HCT116 (cell line): ENCODE data around the gene PANX2. TPM values are rescaled to one million over a fixed set of nuclear protein-coding genes. Genes with fewer than 3 reads are reported as not detected.

Source experiments
- ATAC-seq: fragments of 200-7000 bp; cut with Tn5 transposase; 2 replicates; pipeline ENCODE4 v1.9.1; 2020; ENCODE audit warnings: mild to moderate bottlenecking, moderate library complexity
- BruUV-seq: library from RNA; stranded (reverse); fragments of 400-500 nt; replicated peaks from 2 replicates; lab custom pipeline; 2021; lab: Mats Ljungman, UMichigan
- CTCF ChIA-PET: fragments of 300-600 bp; sonication (Branson Sonifier 250); formaldehyde crosslinking; loops from one replicate; lab custom pipeline; 2021; ENCODE audit warnings: antibody characterized with exemption; lab: Charles Lee
- POLR2A ChIA-PET: fragments of 300-600, 350-600 bp; sonication (Branson Sonifier 250); formaldehyde crosslinking; loops from one replicate; lab custom pipeline; 2021; ENCODE audit warnings: antibody characterized with exemption; lab: Charles Lee
- RAD21 ChIA-PET, 2 experiments: fragments of 300-600 bp; sonication (Branson Sonifier 250); formaldehyde crosslinking; loops; one replicate each; lab custom pipeline; 2023; ENCODE audit warnings: low total read pairs in 2 of 2; ENCODE audit not compliant: uncharacterized antibody in 2 of 2, unreplicated experiment in 2 of 2, low non-redundant PET in 1 of 2; lab: Charles Lee
- DNase-seq: peaks from one replicate; pipeline ENCODE4 v3.0.0-alpha.2; 2010; ENCODE audit warnings: low read depth, low spot score
- H2AFZ ChIP-seq: fragments of 200-600 bp; shearing (Covaris generic), sonication (generic); 2 replicates; pipeline ENCODE4 v1.6.1; 2017; ENCODE audit warnings: low read depth, mixed run types, mixed read lengths, antibody characterized with exemption, low read length; ENCODE audit not compliant: poor library complexity, severe bottlenecking
- H3K27ac ChIP-seq: 2 replicates; pipeline ENCODE4 v1.5.1; 2012; ENCODE audit warnings: low read depth, low read length
- H3K27me3 ChIP-seq: fragments of 200-600 bp; sonication (generic); 2 replicates; pipeline ENCODE4 v1.6.1; 2016; ENCODE audit warnings: mixed run types, low read length, mixed read lengths; ENCODE audit not compliant: insufficient read depth
- H3K36me3 ChIP-seq, 2 experiments: fragments of 200-500 bp in 1 of 2; fragments of 200-600 bp in 1 of 2; sonication (Bioruptor generic) in 1 of 2; sonication (generic) in 1 of 2; 2 replicates each; pipeline versions ENCODE4 v1.5.1 to v1.6.1; 2014 to 2016; ENCODE audit warnings: low read length in 2 of 2, inconsistent platforms in 1 of 2, mixed read lengths in 1 of 2, mixed run types in 1 of 2; ENCODE audit not compliant: insufficient read depth in 2 of 2, control insufficient read depth in 1 of 2
- H3K4me1 ChIP-seq, 2 experiments: fragments of 200-600 bp in 1 of 2; sonication (generic) in 1 of 2; 2 replicates each; pipeline versions ENCODE4 v1.5.1 to v1.6.1; 2012 to 2017; ENCODE audit warnings: low read length in 2 of 2, inconsistent platforms in 1 of 2, mild to moderate bottlenecking in 1 of 2, mixed read lengths in 1 of 2, mixed run types in 1 of 2, moderate library complexity in 1 of 2; ENCODE audit not compliant: insufficient read depth in 2 of 2, control insufficient read depth in 1 of 2
- H3K4me2 ChIP-seq: fragments of 200-600 bp; sonication (generic); 2 replicates; pipeline ENCODE4 v1.6.1; 2017; ENCODE audit warnings: mixed run types, low read length, mixed read lengths
- H3K4me3 ChIP-seq, 2 experiments: fragments of 200-600 bp in 1 of 2; sonication (generic) in 1 of 2; replicated peaks in 1 of 2; 2 replicates each; pipeline ENCODE4 v1.5.1; 2011 to 2016; ENCODE audit warnings: low read length in 2 of 2, control low read depth in 1 of 2, low read depth in 1 of 2, mild to moderate bottlenecking in 1 of 2, mixed read lengths in 1 of 2, mixed run types in 1 of 2
- H3K79me2 ChIP-seq: fragments of 200-600 bp; sonication (generic); 2 replicates; pipeline ENCODE4 v1.6.1; 2017; ENCODE audit warnings: mild to moderate bottlenecking, mixed run types, low read length, moderate library complexity, mixed read lengths; ENCODE audit not compliant: insufficient read depth
- H3K9ac ChIP-seq: fragments of 200-600 bp; sonication (generic); 2 replicates; pipeline ENCODE4 v1.6.1; 2016; ENCODE audit warnings: low read length, mixed read lengths
- H3K9me2 ChIP-seq: fragments of 200-600 bp; sonication (generic), shearing (Covaris generic); 2 replicates; pipeline ENCODE4 v1.6.1; 2017; ENCODE audit warnings: mixed run types, mild to moderate bottlenecking, moderate library complexity; ENCODE audit not compliant: insufficient read depth
- H3K9me3 ChIP-seq, 2 experiments: fragments of 200-500 bp in 1 of 2; fragments of 200-600 bp in 1 of 2; sonication (Bioruptor generic) in 1 of 2; sonication (generic) in 1 of 2; 2 replicates each; pipeline ENCODE4 v1.6.1; 2014 to 2017; ENCODE audit warnings: low read length in 2 of 2, mixed read lengths in 2 of 2, inconsistent platforms in 1 of 2, low read depth in 1 of 2, mild to moderate bottlenecking in 1 of 2, mixed run types in 1 of 2, moderate library complexity in 1 of 2; ENCODE audit not compliant: control insufficient read depth in 1 of 2, insufficient read depth in 1 of 2
- H4K20me1 ChIP-seq: fragments of 200-600 bp; sonication (generic), shearing (Covaris generic); 2 replicates; pipeline ENCODE4 v1.6.1; 2017; ENCODE audit warnings: mixed run types, mild to moderate bottlenecking, moderate library complexity; ENCODE audit not compliant: insufficient read depth
- CBX3 ChIP-seq: IDR thresholded peaks from 2 replicates; pipeline ENCODE4 v1.6.1; 2012; ENCODE audit warnings: low read depth
- CEBPB ChIP-seq: IDR thresholded peaks from 2 replicates; pipeline ENCODE4 v1.6.1; 2012; ENCODE audit warnings: low read depth
- EGR1 ChIP-seq: IDR thresholded peaks from 2 replicates; pipeline ENCODE4 v1.6.1; 2012; ENCODE audit warnings: low read depth
- ELF1 ChIP-seq: IDR thresholded peaks from 2 replicates; pipeline ENCODE4 v1.6.1; 2012; ENCODE audit warnings: low read depth, borderline replicate concordance
- EZH2phosphoT487 ChIP-seq: fragments of 200-600 bp; IDR thresholded peaks from 2 replicates; pipeline ENCODE4 v1.6.1; 2018; ENCODE audit warnings: antibody characterized with exemption, borderline replicate concordance
- POLR2A ChIP-seq: IDR thresholded peaks from 2 replicates; pipeline ENCODE4 v1.7.0; 2011; ENCODE audit warnings: borderline replicate concordance; ENCODE audit not compliant: insufficient read depth, insufficient read length; ENCODE audit errors: extremely low read depth
- RAD21 ChIP-seq: IDR thresholded peaks from 2 replicates; pipeline ENCODE4 v1.6.1; 2012; ENCODE audit warnings: low read depth, mild to moderate bottlenecking
- SRF ChIP-seq: IDR thresholded peaks from 2 replicates; pipeline ENCODE4 v1.6.1; 2012; ENCODE audit warnings: low read depth
- YY1 ChIP-seq: IDR thresholded peaks from 2 replicates; pipeline ENCODE4 v1.6.1; 2011; ENCODE audit warnings: low read length, low read depth, moderate library complexity, mild to moderate bottlenecking; ENCODE audit not compliant: insufficient replicate concordance; ENCODE audit errors: extremely low read depth
- ZBTB33 ChIP-seq: IDR thresholded peaks from 2 replicates; pipeline ENCODE4 v1.6.1; 2011; ENCODE audit warnings: mild to moderate bottlenecking, low read length, moderate library complexity; ENCODE audit not compliant: insufficient replicate concordance; ENCODE audit errors: extremely low read depth
- intact Hi-C: fragments of 100-400 bp; cut with micrococcal nuclease; formaldehyde crosslinking; loops from 2 replicates; pipeline ENCODE4 v1.10.0; 2022
- total RNA-seq: library from RNA; stranded (reverse); gene quantifications from one replicate; pipeline ENCODE4 v1.2.1, GENCODE V29; 2021; ENCODE audit not compliant: unreplicated experiment
- TF ChIP-seq, protein P1 (sequence below): IDR thresholded peaks from 2 replicates; pipeline ENCODE4 v1.6.1; 2012
- TF ChIP-seq, protein P2 (sequence below): IDR thresholded peaks from 2 replicates; pipeline ENCODE4 v1.6.1; 2012; ENCODE audit warnings: low read depth

PANX2 gene
- total RNA-seq, 1 experiment from 2014 or later = 8.0 TPM

DNA sequence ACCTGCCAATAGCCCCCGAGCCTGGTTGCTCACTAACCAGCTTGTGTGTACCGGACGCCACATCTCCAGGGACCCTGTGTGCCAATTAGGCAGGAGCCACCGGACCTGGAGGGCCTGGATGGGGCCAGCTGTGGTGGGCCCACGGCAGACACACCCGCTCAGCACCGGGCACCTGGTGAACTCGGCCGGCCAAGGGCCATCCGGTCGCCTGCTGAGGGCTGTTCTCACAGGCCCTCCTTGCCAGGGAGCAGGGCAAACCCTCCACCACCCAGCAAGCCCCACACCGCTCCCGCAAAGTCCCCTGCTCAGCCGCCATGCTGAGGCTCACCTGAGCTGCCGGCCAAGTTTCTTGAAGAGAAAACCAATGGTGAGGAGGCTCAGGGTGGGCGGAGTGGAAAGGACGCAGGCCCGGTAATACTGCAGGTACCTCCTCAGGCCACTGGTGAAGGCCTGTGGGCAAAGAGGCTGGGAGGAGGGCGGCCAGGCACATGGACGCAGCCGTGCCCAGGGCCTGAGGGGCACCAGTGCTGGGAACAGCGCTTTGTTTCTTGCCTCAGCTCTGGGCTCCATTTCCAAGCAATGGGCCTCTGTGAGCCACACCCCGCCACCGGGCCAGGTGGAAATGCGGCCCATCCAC lies 57.2 kb downstream of the PANX2 start:
- intact Hi-C loops = no loop called here
- no peak overlapping the region for H3K4me3 ChIP-seq
- no peaks in the 10 kb centered on the region for H3K4me1 ChIP-seq
- BruUV-seq = no TSS peak
- peaks cover 9 to 10% of the 10 kb centered on the region in 2 experiments; a peak in 2 of 4 replicates for H3K36me3 ChIP-seq
- H3K9me3 ChIP-seq = no peaks in the 10 kb centered on the region
- DNase-seq (no peak), ATAC-seq (no peak)
- CTCF ChIA-PET = no interaction called here
- H2AFZ ChIP-seq = no peak overlapping the region
- H4K20me1 ChIP-seq = no peaks in the 10 kb centered on the region
- H3K9me2 ChIP-seq = no peaks in the 10 kb centered on the region
- H3K27ac ChIP-seq = no peak overlapping the region
- no peaks in the 10 kb centered on the region for H3K27me3 ChIP-seq
- no peak overlapping the region for H3K9ac ChIP-seq
- TF ChIP-seq ELF1 (no peak), EGR1 (no peak), POLR2A (no peak), EZH2phosphoT487 (no peak), CEBPB (no peak), RAD21 (no peak), SRF (no peak), YY1 (no peak), CBX3 (no peak), ZBTB33 (no peak)
- TF ChIP-seq, protein P1, sequence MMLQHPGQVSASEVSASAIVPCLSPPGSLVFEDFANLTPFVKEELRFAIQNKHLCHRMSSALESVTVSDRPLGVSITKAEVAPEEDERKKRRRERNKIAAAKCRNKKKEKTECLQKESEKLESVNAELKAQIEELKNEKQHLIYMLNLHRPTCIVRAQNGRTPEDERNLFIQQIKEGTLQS = no peak
- TF ChIP-seq, protein P2, sequence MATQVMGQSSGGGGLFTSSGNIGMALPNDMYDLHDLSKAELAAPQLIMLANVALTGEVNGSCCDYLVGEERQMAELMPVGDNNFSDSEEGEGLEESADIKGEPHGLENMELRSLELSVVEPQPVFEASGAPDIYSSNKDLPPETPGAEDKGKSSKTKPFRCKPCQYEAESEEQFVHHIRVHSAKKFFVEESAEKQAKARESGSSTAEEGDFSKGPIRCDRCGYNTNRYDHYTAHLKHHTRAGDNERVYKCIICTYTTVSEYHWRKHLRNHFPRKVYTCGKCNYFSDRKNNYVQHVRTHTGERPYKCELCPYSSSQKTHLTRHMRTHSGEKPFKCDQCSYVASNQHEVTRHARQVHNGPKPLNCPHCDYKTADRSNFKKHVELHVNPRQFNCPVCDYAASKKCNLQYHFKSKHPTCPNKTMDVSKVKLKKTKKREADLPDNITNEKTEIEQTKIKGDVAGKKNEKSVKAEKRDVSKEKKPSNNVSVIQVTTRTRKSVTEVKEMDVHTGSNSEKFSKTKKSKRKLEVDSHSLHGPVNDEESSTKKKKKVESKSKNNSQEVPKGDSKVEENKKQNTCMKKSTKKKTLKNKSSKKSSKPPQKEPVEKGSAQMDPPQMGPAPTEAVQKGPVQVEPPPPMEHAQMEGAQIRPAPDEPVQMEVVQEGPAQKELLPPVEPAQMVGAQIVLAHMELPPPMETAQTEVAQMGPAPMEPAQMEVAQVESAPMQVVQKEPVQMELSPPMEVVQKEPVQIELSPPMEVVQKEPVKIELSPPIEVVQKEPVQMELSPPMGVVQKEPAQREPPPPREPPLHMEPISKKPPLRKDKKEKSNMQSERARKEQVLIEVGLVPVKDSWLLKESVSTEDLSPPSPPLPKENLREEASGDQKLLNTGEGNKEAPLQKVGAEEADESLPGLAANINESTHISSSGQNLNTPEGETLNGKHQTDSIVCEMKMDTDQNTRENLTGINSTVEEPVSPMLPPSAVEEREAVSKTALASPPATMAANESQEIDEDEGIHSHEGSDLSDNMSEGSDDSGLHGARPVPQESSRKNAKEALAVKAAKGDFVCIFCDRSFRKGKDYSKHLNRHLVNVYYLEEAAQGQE = no peak
- peaks cover 9% of the 10 kb centered on the region for H3K79me2 ChIP-seq
- H3K4me2 ChIP-seq = no peak overlapping the region
- RAD21 ChIA-PET = no interaction called here
- POLR2A ChIA-PET = no interaction called here
